Small intestine (tissue), 7 donors: Measurements from ENCODE around the gene KLHDC9. TPM values are rescaled to one million over a fixed set of nuclear protein-coding genes. Genes with fewer than 3 reads are reported as not detected.

Source experiments
- DNase-seq, 2 donors: peaks; one replicate each; pipeline versions ENCODE4 v3.0.0 to v3.0.0-alpha.2; 2013
- FAIRE-seq: peaks from 2 replicates; lab custom pipeline; 2012; peaks lifted over from hg19 to GRCh38; lab: Jason Lieb, UNC
- H3K27ac ChIP-seq, 3 donors: one replicate each; pipeline ENCODE4 v1.5.1; 2013; ENCODE audit warnings: low read length in 2 of 3, mild to moderate bottlenecking in 2 of 3, control low read depth in 1 of 3, inconsistent platforms in 1 of 3, low read depth in 1 of 3, moderate library complexity in 1 of 3
- H3K27me3 ChIP-seq, 3 donors: one replicate each; pipeline ENCODE4 v1.6.1; 2013; ENCODE audit warnings: low read length in 3 of 3, inconsistent platforms in 1 of 3; ENCODE audit not compliant: control insufficient read depth in 3 of 3, insufficient read depth in 3 of 3
- H3K36me3 ChIP-seq, 3 donors: one replicate each; pipeline ENCODE4 v1.6.1; 2013; ENCODE audit warnings: low read length in 3 of 3, inconsistent platforms in 1 of 3, low read depth in 1 of 3, mild to moderate bottlenecking in 1 of 3, moderate library complexity in 1 of 3; ENCODE audit not compliant: control insufficient read depth in 3 of 3, insufficient read depth in 2 of 3
- H3K4me1 ChIP-seq, 3 donors: one replicate each; pipeline ENCODE4 v1.6.1; 2013; ENCODE audit warnings: low read length in 2 of 3, inconsistent platforms in 1 of 3, low read depth in 1 of 3, mild to moderate bottlenecking in 1 of 3, moderate library complexity in 1 of 3; ENCODE audit not compliant: control insufficient read depth in 3 of 3, insufficient read depth in 2 of 3
- H3K4me3 ChIP-seq, 3 donors: one replicate each; pipeline ENCODE4 v1.5.1; 2013; ENCODE audit warnings: low read length in 3 of 3, control low read depth in 1 of 3, inconsistent platforms in 1 of 3, low read depth in 1 of 3, mild to moderate bottlenecking in 1 of 3, moderate library complexity in 1 of 3
- H3K9me3 ChIP-seq, 2 donors: one replicate each; pipeline ENCODE4 v1.6.1; 2013; ENCODE audit warnings: low read depth in 1 of 2, low read length in 1 of 2; ENCODE audit not compliant: control insufficient read depth in 2 of 2, insufficient read depth in 1 of 2
- WGBS, 3 donors: extraction: QIAGEN DNeasy Blood & Tissue Kit; methylation state at CpG; one replicate each; pipeline ENCODE4 v1.1.7; 2013; 5-methylcytosine and 5-hydroxymethylcytosine counted together
- polyA plus RNA-seq, 4 donors: library from polyadenylated mRNA; stranded (reverse) in 3 of 4; unstranded in 1 of 4; fragments of 200-250 nt in 3 of 4; fragments of 120-200 nt in 1 of 4; gene quantifications; one replicate each; pipeline versions ENCODE4 v1.2.1 to v1.2.3, GENCODE V29; 2013
- donor health status: healthy with polysubstance abuse.
- donor health status: control.
- donor health status: control.
- donor health status: Bipolar disorder and iron deficiency.
- donor health status: healthy.

Gene KLHDC9
- polyA plus RNA-seq, 4 donors, result 1.8 to 5.8 (median 3.0) TPM

DNA sequence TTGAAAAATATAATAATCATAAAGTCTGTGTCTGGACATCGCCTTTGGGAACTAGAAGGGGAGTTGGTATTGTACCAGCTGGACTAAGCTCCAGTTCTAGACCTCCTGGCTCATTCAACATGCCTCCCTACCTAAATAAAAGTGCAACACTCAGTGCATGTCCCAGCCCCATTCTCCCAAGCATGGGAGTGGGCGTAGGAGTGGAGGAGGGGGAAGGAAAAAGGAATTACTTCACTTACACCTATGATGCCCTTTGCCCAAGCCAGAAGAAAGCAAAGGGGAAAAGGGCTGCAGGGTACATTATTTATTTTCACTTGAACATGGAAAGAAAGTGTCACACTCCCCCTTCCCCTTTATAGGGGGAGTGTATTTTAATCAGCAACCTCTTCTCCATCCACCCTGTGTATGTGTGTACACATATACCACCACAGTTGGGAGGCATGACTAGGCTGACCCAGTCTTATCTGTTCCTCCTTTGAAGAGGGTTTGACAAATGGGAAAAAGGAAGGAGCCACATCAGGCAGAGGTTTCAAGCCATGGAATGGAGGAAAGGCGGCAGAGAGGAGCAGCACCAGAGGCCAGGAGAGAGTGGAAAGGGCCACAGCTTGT lies 23.0 kb downstream of the KLHDC9 start:
- no peaks in the 10 kb centered on the region for H3K9me3 ChIP-seq
- no peak for DNase-seq
- H3K4me1 ChIP-seq, result peaks cover 2 to 43% (median 12%) of the 10 kb centered on the region in 3 donors
- peaks cover 19 to 51% (median 27%) of the 10 kb centered on the region in 3 donors for H3K36me3 ChIP-seq
- 88 to 100% (median 89%) methylated on average over 3 of the region's 3 CpGs for WGBS, 3 donors
- FAIRE-seq, result no peak
- peak overlapping the region in 1 of 3 donors; percentile 95 for H3K27ac ChIP-seq
- no peak overlapping the region for H3K4me3 ChIP-seq
- no peaks in the 10 kb centered on the region for H3K27me3 ChIP-seq

DNA sequence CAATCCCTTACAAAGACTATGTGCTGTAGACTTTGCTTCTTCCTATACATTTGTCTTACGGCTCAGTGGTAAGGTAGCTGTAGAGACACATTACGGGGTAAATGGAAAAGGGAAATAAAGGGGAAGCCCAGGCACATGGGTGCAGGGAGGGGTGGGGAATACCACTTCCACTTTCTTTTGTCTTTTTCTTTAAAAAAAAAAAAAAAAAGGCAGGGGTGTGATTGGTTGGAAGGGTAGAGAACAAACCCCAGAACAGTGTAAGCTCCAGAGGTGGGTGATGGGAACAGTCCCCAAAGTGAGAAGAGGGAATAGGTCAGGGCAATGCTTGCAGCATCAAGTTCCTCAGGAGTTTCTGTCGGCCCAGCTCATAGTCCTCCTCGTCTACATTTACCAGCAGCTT lies 23.7 kb downstream of the KLHDC9 start:
- DNase-seq, result no peak
- FAIRE-seq, result no peak

DNA sequence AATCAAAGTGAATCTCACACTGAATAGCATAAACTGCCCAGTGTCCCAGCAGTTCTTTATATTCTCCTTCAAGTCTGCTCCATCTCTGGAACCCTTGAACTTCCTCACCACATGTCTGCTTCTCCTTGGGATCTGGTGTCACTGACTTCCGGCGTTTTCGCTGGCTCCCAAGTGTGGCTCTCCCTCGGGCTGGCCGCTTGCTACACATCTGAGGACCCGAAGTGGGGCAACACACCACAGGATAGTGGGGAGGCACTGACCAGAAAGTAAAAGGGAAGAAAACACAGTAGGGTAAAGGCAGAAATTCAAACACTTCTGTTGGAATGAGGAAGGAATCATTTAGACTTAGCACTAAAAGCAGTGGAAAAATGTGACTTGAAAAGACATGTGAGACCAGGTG lies 24.8 kb downstream of the KLHDC9 start:
- 88 to 89% (median 89%) methylated on average over 6 of the region's 6 CpGs for WGBS, 3 donors
- FAIRE-seq (no peak), DNase-seq (no peak)
- Histone ChIP-seq H3K4me3 (no peak overlapping the region), H3K4me1 (peaks cover 2 to 33% (median 9%) of the 10 kb centered on the region in 3 donors), H3K9me3 (no peaks in the 10 kb centered on the region), H3K36me3 (peaks cover 19 to 47% (median 27%) of the 10 kb centered on the region in 3 donors), H3K27ac (no peak overlapping the region), H3K27me3 (no peaks in the 10 kb centered on the region)

More for the DNA sequence above, 23.7 kb downstream of the KLHDC9 start:
- peaks cover 19 to 47% (median 27%) of the 10 kb centered on the region in 3 donors for H3K36me3 ChIP-seq
- H3K4me1 ChIP-seq, result peaks cover 2 to 37% (median 9%) of the 10 kb centered on the region in 3 donors
- no peak overlapping the region for H3K27ac ChIP-seq
- WGBS, 3 donors, result 72 to 79% (median 78%) methylated on average over 4 of the region's 4 CpGs
- no peaks in the 10 kb centered on the region for H3K9me3 ChIP-seq
- H3K27me3 ChIP-seq, result no peaks in the 10 kb centered on the region
- H3K4me3 ChIP-seq, result no peak overlapping the region

DNA sequence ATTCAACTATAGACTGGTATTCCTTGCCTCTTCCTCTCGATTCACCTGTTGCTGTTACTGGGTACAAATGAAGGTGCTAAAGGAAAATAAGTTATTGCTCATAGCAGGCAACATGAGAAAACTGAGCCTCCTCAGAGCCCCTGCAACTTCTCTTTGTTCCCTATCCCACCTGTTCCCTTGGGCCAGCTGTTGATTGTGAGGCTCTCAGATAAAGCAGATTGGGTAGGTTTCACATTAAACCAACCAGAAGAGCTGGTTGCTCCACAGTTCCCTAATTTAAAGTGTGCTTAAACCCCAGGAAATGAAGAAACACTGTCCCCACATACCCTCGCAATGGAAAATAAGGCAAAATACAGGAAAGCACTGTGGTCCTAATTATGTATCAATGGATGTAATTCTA lies 29.5 kb downstream of the KLHDC9 start:
- no peak overlapping the region for H3K4me3 ChIP-seq
- H3K27me3 ChIP-seq, result no peaks in the 10 kb centered on the region
- peaks cover 8 to 36% (median 15%) of the 10 kb centered on the region in 3 donors for H3K36me3 ChIP-seq
- no peak overlapping the region for H3K27ac ChIP-seq
- peaks cover 0 to 6% (median 5%) of the 10 kb centered on the region in 3 donors for H3K4me1 ChIP-seq
- WGBS, 3 donors, result 77 to 86% (median 83%) methylated on average over 2 of the region's 2 CpGs
- FAIRE-seq (no peak), DNase-seq (no peak)
- H3K9me3 ChIP-seq, result no peaks in the 10 kb centered on the region

DNA sequence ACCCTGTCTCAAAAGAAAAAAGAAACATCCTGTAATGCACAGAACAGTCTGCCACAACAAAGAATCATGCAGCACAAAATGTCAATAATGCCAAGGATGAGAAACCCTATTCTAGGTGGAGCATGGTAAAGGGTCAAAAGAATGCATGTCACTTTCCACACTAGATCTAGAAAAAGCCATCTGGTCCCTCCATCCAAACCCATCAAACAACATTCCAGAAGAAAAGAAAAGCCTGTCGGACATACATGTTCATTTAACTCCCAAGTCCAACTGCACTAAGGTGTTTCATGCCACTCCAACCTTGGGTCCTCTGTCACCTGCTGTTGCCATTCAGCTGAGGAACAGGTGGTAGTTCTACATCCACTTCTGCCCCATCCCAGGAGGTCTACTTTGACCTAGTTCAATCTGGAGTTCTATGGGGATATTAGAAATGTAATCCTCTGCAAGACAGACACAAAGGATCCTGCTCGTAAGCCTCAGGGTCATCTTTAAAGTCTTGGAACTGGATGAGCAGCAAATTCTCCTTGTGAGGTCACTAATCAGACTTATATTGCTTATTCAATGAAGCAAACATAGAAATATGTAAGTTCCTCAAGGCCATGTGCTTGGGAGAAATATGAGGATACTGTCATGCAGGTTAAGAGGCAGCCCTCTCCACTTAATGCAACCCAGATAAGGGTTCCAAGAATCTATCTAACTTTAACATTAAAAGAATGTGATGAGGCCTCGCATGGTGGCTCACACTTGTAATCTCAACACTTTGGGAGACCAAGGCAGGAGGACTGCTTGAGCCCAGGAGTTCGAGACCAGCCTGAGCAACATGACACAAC lies 30.6 kb downstream of the KLHDC9 start:
- peaks cover 6 to 25% (median 8%) of the 10 kb centered on the region in 3 donors for H3K36me3 ChIP-seq
- H3K4me1 ChIP-seq, result peaks cover 0 to 8% (median 6%) of the 10 kb centered on the region in 3 donors
- H3K9me3 ChIP-seq, result no peaks in the 10 kb centered on the region
- WGBS, 3 donors, result 91 to 94% (median 94%) methylated on average over 4 of the region's 4 CpGs
- no peak for FAIRE-seq
- H3K4me3 ChIP-seq, result no peak overlapping the region
- no peak for DNase-seq
- H3K27ac ChIP-seq, result no peak overlapping the region
- H3K27me3 ChIP-seq, result no peaks in the 10 kb centered on the region

DNA sequence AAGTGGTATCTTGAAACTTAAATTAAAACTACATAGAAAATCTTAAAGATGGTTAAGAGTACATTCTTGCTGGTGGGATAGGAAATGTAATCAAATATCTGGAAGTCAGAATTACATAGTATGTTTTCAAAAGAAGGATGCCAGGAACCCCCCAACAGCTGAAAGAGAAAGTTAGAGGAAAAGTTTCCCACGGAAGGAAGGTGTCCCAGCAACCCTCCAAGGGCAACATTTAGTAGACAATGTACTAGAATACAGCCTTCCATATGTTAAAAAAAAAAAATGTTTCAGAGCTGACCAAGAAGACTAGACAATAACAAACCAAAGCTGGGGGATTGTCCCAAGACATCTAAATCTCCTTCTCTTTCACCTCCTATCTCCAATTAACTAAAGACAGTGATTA lies 32.1 kb downstream of the KLHDC9 start:
- H3K4me3 ChIP-seq, result no peak overlapping the region
- H3K27ac ChIP-seq, result no peak overlapping the region
- DNase-seq, result no peak
- H3K9me3 ChIP-seq, result no peaks in the 10 kb centered on the region
- no peaks in the 10 kb centered on the region for H3K27me3 ChIP-seq
- H3K36me3 ChIP-seq, result peaks cover 0 to 20% (median 4%) of the 10 kb centered on the region in 3 donors
- 42 to 63% (median 56%) methylated on average over 1 of the region's 1 CpG for WGBS, 3 donors
- peaks cover 0 to 9% (median 6%) of the 10 kb centered on the region in 3 donors for H3K4me1 ChIP-seq
- FAIRE-seq, result no peak

DNA sequence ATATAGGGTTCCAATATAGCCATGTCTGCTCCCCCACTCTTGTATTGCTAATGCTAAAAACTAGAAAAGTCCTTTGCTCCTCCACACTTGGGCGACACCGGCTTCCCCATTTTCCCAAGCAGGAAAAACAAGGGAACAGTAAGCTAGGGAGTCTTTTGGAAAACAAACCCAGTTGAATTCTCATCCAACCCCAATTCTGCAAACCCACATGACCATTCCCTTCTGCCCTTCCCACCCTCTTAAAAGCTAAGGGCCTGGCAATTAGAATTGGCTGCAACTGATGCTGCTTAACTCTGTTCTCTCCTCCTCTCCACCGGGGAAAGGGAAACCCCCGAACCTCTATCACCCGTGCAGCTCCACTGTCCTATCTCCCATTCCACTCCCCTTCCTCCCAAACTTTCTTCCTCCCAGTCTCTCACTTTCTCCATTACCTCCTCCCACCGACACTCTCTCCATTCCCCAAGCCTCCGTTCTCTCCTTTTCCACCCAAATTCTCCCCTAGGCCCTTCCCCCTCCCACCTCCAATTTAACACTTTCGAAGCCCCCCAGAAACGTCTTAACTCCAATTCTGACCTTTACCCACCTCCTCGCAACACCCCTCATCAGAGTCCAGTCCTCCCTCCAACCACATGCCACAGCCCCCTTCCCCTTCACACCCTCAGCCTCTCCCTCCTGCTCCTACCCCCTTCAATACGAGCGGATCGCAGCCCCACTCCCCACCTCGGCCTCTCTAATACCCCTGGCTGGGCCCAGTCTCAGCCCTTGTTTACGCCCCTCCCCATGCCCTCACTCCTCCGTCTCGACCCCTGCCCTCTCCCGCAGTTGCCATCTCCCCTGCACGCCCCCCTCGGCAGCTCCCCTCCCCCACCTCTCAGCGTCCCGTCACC lies 33.6 kb downstream of the KLHDC9 start:
- 4 to 6% (median 5%) methylated on average over 21 to 22 of the region's 22 CpGs for WGBS, 3 donors
- Histone ChIP-seq H3K36me3 (peaks cover 0 to 16% (median 4%) of the 10 kb centered on the region in 3 donors), H3K27ac (peak overlapping the region; percentile 84 to 88 (median 87)), H3K4me3 (peak overlapping the region; percentile 56 to 71 (median 71)), H3K4me1 (peaks cover 0 to 9% (median 6%) of the 10 kb centered on the region in 3 donors), H3K27me3 (no peaks in the 10 kb centered on the region), H3K9me3 (no peaks in the 10 kb centered on the region)
- DNase-seq (peak; percentile 22 to 41), FAIRE-seq (no peak)
